ENCODE data around the gene ACOT2. TPM values are rescaled to one million over a fixed set of nuclear protein-coding genes. Genes with fewer than 3 reads are reported as not detected.

ACOT2 gene
- total and polyA plus RNA-seq, 10 of the 15 experiments (the other 5 are each of a cell fraction or from before 2014, with no cell fraction given), result 9.6 to 41.9 (median 22.8) TPM

- ChIA-PET SMC1A (ENCODE audit: uncharacterized antibody, unreplicated experiment) (no interaction called here), RAD21 (ENCODE audit: unreplicated experiment) (no interaction called here), POLR2A (interaction anchor here (0.6 kb wide), 1 partner anchor 543 kb away, joined by 3 read pairs; no protein-coding TSS in a partner anchor), CTCF (interaction anchor here (1.9 kb wide), 2 partner anchors 24 to 85 kb away, joined by 4 to 5 read pairs; no protein-coding TSS in a partner anchor)
- WGBS (ENCODE audit: insufficient coverage, insufficient replicate concordance, low lambda C conversion rate, missing lambda C conversion rate), result 93% methylated on average over 9 of the region's 9 CpGs
- FAIRE-seq (no peak), DNase-seq (ENCODE audit: low read depth, low spot score) (no peak), ATAC-seq (no peak)
- Histone ChIP-seq H3K27me3 (replicated peaks in 1 of 2; ENCODE audit: control insufficient read depth in 2 of 2, insufficient read depth in 2 of 2, low read length in 1 of 2) (no peaks in the 10 kb centered on the region), H2AFZ (ENCODE audit: control insufficient read depth, low read depth, low read length) (no peak overlapping the region), H3K79me2 (ENCODE audit: control insufficient read depth, insufficient read depth, low read length) (no peaks in the 10 kb centered on the region), H4K20me1 (ENCODE audit: control insufficient read depth, insufficient read depth) (no peaks in the 10 kb centered on the region), H3K27ac (ENCODE audit: control insufficient read depth, insufficient read depth) (no peak overlapping the region), H3K4me1 (ENCODE audit: control insufficient read depth, insufficient read depth, low read length) (no peaks in the 10 kb centered on the region), H3K36me3 (ENCODE audit: control insufficient read depth in 2 of 2, insufficient read depth in 2 of 2, low read length in 1 of 2) (no peaks in the 10 kb centered on the region), H3K9me3 (replicated peaks; ENCODE audit: control insufficient read depth, insufficient read depth, low read length) (no peaks in the 10 kb centered on the region), H3K9ac (ENCODE audit: control insufficient read depth, insufficient read depth, low read length) (no peak overlapping the region), H3K4me3 (no peak overlapping the region), H3K4me2 (ENCODE audit: control insufficient read depth, insufficient read depth) (no peak overlapping the region)
- intact Hi-C loops (cut with micrococcal nuclease; ENCODE audit: unreplicated experiment) (no loop called here), in situ Hi-C loops (cut with MboI) (no loop called here)
- no TSS peak for BruUV-seq (replicated peaks)
- no peak for TF ChIP-seq EGR1 (IDR thresholded peaks at IDR 0.05; ENCODE audit: borderline replicate concordance in 1 of 2, low read depth in 2 of 2, low read length in 2 of 2)
Measured at GRCh38 chr14:73594491-73594890, 25.5 kb downstream of the ACOT2 start.

GRCh38 chr14:73599499-73599898 lies 30.5 kb downstream of the ACOT2 start:
- RAD21 ChIA-PET (ENCODE audit: unreplicated experiment), result interaction anchor here (0.6 kb wide), 1 partner anchor 30 kb away, joined by 3 read pairs; no protein-coding TSS in a partner anchor
- TF ChIP-seq TBL1XR1 (IDR thresholded peaks at IDR 0.05; ENCODE audit: low read depth, low read length) (no peak), MLLT1 (IDR thresholded peaks at IDR 0.05) (no peak), NR2F1 (conservative IDR thresholded peaks at IDR 0.05) (no peak), SREBF1 (IDR thresholded peaks at IDR 0.05; ENCODE audit: low read length) (no peak), SUPT20H (IDR thresholded peaks at IDR 0.05; ENCODE audit: borderline replicate concordance, control insufficient read depth, low read depth, low read length) (no peak), MEF2B (IDR thresholded peaks at IDR 0.05; ENCODE audit: partially characterized antibody, poor library complexity, severe bottlenecking) (no peak), RAD51 (IDR thresholded peaks at IDR 0.05) (no peak), ZNF217 (IDR thresholded peaks at IDR 0.05) (no peak), SREBF2 (IDR thresholded peaks at IDR 0.05; ENCODE audit: low read length) (no peak), MYB (IDR thresholded peaks at IDR 0.05; ENCODE audit: borderline replicate concordance, low read depth, low read length) (no peak), CREM (IDR thresholded peaks at IDR 0.05; ENCODE audit: low read depth) (no peak), RFX5 (IDR thresholded peaks at IDR 0.05; ENCODE audit: low read depth, low read length) (no peak), POLR2AphosphoS2 (IDR thresholded peaks at IDR 0.05; ENCODE audit: low read depth, low read length) (no peak), CREB1 (IDR thresholded peaks at IDR 0.05; ENCODE audit: low read depth) (no peak), EED (IDR thresholded peaks at IDR 0.05; ENCODE audit: low read depth) (no peak), IKZF2 (IDR thresholded peaks at IDR 0.05) (no peak), NFYA (IDR thresholded peaks at IDR 0.05; ENCODE audit: borderline replicate concordance, low read depth, low read length) (no peak)
- in situ Hi-C loops (cut with MboI) (no loop called here), intact Hi-C loops (cut with micrococcal nuclease; ENCODE audit: unreplicated experiment) (no loop called here)
- Histone ChIP-seq H3K4me2 (ENCODE audit: control insufficient read depth, insufficient read depth) (no peak overlapping the region), H3K79me2 (ENCODE audit: control insufficient read depth, insufficient read depth, low read length) (no peaks in the 10 kb centered on the region), H3K27me3 (replicated peaks in 1 of 2; ENCODE audit: control insufficient read depth in 2 of 2, insufficient read depth in 2 of 2, low read length in 1 of 2) (no peaks in the 10 kb centered on the region), H3K9me3 (replicated peaks; ENCODE audit: control insufficient read depth, insufficient read depth, low read length) (no peaks in the 10 kb centered on the region), H3K4me1 (ENCODE audit: control insufficient read depth, insufficient read depth, low read length) (no peaks in the 10 kb centered on the region), H3K9ac (ENCODE audit: control insufficient read depth, insufficient read depth, low read length) (no peak overlapping the region), H2AFZ (ENCODE audit: control insufficient read depth, low read depth, low read length) (no peak overlapping the region), H3K36me3 (ENCODE audit: control insufficient read depth in 2 of 2, insufficient read depth in 2 of 2, low read length in 1 of 2) (no peaks in the 10 kb centered on the region), H4K20me1 (ENCODE audit: control insufficient read depth, insufficient read depth) (no peaks in the 10 kb centered on the region), H3K27ac (ENCODE audit: control insufficient read depth, insufficient read depth) (no peak overlapping the region), H3K4me3 (no peak overlapping the region)
- DNase-seq (ENCODE audit: low read depth, low spot score) (no peak), FAIRE-seq (no peak), ATAC-seq (no peak)
- BruUV-seq (replicated peaks), result no TSS peak
- POLR2A ChIA-PET, result no interaction called here
- SMC1A ChIA-PET (ENCODE audit: uncharacterized antibody, unreplicated experiment), result interaction anchor here (0.7 to 2.1 kb wide), 4 partner anchors 27 to 91 kb away, joined by 3 to 8 read pairs (median 3); no protein-coding TSS in a partner anchor
- CTCF ChIA-PET, result interaction anchor here (1.3 kb wide), 1 partner anchor 29 kb away, joined by 4 read pairs; no protein-coding TSS in a partner anchor

All from GM12878 (cell line).